GM18909 (cell line): ENCODE data around the gene TMEM132A.

Experiments
- ATAC-seq: cut with Tn5 transposase; IDR thresholded peaks from one replicate; pipeline ENCODE4 v1.9.1; 2021; ENCODE audit warnings: mild to moderate bottlenecking; ENCODE audit not compliant: unreplicated experiment, poor library complexity

TMEM132A gene

DNA sequence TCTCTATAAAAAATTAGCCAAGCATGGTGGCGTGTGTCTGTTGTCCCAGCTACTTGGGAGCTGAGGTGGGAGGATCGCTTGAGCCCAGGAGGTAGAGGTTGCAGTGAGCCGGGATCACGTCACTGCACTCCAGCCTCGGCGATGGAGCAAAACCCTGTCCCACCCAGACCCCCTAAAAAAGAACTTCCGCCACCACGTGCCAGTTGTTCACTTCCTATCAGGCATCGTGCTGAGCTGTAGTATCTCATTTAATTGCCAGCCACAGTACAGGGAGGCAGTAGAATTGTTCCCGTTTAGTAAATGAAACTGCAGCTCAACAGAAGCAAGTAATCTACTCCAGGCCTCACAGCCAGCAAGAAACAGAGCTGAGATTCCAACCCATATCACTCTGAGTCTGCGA, 3.0 kb upstream of the TMEM132A start:
- no peak for ATAC-seq

DNA sequence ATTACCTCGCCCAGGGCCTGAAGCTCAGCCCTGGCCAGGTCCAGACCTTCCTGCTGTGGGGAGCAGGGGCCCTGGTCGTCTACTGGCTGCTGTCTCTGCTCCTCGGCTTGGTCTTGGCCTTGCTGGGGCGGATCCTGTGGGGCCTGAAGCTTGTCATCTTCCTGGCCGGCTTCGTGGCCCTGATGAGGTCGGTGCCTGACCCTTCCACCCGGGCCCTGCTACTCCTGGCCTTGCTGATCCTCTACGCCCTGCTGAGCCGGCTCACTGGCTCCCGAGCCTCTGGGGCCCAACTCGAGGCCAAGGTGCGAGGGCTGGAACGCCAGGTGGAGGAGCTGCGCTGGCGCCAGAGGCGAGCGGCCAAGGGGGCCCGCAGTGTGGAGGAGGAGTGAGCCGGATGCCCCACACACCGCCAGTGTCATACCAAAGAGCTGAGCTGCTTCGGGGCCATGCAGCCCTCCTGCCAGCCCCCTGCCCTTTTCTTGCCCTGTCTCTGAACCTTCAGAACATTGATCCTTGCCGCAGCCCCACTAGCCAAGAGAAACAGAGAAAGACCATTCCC, 2.4 kb upstream of the TMEM132A start:
- ATAC-seq: no peak

DNA sequence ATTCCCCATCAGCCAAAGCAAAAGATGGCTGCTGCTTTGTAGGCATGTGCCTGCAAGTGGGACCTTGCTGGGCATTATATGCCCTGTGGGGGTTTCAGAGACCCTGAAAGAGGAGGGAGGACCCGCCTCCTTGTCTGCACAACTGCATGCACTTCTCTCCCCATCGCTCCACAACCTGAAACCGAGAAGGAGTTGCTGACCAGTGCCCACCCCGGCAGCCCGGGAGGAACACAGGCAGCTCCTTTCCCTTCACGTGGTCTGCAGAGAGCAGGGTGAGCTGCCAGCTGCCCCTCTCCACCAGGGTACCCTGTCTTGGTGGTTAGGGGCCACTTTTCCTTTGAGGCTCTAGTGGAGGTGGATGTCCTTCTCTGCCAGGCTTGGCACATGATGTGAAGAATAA, 1.4 kb upstream of the TMEM132A start:
- ATAC-seq: no peak

- no peak for ATAC-seq
Observed at GRCh38 chr11:60923326-60923725, 934 bp upstream of the TMEM132A start.

- ATAC-seq: no peak
Observed at GRCh38 chr11:60923800-60924109, 505 bp upstream of the TMEM132A start.

GRCh38 chr11:60924906-60925853, 920 bp downstream of the TMEM132A start:
- ATAC-seq: no peak

DNA sequence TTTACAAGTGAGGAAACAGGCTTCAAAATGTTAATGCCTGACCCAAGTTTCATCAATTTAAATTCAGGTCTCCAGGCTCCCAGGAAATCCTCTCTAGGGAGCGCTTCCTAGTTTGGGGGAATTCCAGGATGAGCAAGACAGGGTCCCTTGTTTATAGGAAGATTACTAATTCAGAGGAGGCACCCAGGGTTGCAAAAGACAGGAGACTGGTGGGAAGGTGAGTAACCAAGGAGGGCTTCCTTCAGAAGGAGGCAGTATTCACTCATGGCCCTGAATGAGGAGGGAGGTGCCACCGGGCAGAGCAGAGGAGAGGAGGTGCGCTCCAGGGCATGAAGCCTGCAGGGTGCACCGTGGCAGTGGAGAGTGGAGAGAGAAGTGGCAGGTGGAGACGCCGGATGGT, 1.6 kb downstream of the TMEM132A start:
- no peak for ATAC-seq

- ATAC-seq: no peak
Observed at GRCh38 chr11:60926500-60926899, 2.2 kb downstream of the TMEM132A start.

GRCh38 chr11:60927061-60927592, 2.9 kb downstream of the TMEM132A start:
- no peak for ATAC-seq

DNA sequence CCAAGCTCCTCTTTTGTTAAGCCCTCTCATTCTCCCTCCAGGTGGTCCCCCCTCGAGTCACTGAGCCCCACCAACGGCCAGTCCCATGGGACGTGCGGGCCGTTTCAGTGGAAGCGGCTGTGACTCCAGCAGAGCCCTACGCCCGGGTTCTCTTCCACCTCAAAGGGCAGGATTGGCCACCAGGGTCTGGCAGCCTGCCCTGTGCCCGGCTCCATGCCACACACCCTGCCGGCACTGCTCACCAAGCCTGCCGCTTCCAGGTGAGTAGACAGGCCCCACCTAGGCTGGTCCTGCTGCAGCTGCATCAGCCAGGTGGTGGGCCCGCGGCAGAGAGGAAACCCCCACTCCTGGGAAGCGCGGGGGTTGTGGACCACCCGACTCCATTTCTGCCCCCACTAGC, 3.3 kb downstream of the TMEM132A start:
- no peak for ATAC-seq

DNA sequence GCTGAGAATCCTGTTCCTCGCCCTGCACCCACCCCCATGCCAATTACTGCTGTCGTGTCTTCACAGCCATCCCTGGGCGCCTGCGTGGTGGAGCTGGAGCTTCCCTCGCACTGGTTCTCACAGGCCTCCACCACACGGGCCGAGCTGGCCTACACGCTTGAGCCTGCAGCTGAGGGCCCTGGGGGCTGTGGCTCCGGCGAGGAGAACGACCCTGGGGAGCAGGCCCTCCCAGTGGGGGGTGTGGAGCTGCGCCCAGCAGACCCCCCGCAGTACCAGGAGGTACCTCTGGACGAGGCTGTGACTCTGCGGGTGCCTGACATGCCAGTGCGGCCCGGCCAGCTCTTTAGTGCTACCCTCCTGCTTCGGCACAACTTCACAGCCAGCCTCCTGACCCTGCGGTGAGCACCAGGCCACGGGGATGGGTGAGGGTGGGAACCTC, 4.3 kb downstream of the TMEM132A start:
- ATAC-seq: no peak

DNA sequence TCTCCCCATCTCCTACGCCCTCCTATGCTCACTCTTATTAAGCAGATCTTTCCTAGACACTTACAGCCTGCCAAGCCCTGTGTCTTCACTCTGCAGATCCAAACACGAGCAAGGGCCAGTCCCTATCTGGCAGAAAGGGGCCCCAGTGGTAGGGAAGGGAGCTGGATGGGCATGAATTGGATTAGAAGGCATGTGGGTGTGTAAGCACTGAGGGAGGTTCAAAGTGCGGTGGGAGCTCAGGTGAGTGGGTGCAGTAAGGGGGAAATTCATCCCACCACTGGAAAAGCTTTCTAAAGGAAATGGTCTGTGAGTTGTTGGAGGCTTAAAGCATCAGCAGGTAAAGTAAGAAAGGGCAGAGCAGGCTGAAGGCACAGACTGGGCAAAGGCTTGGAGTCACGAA, 5.5 kb downstream of the TMEM132A start:
- no peak for ATAC-seq

- no peak for ATAC-seq
Observed at GRCh38 chr11:60930394-60930793, 6.1 kb downstream of the TMEM132A start.

- no peak for ATAC-seq
Observed at GRCh38 chr11:60931917-60932316, 7.7 kb downstream of the TMEM132A start.

- ATAC-seq: no peak
Observed at GRCh38 chr11:60932605-60933356, 8.5 kb downstream of the TMEM132A start.

- no peak for ATAC-seq
Observed at GRCh38 chr11:60933416-60934123, 9.3 kb downstream of the TMEM132A start.

DNA sequence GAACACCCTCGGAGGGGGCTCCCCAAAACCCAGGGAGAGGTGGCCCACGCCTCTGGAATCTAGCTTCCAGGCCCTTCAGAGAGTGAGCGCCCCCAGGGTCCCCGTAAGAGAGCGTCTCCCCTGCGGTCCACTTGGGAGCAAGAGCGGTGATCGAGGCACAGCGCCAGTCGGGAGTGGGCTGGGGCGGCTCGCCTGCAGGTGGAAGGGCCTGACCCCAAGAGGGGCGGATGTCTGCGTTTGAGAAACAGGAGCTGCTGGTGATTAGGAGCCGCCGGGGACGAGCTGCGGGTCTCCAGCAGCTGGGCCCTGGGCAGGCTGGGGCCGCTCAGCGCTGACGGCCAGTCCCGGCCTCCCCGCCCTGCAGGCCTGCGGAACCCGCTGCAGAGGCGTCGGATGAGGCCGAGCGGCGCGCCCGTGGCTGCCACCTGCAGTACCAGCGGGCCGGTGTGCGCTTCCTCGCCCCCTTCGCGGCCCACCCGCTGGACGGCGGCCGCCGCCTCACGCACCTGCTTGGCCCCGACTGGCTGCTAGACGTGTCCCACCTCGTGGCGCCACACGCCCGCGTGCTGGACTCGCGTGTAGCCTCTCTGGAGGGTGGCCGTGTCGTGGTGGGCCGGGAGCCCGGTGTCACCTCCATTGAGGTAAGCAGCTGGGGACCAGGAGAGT, 10.0 kb downstream of the TMEM132A start:
- no peak for ATAC-seq

DNA sequence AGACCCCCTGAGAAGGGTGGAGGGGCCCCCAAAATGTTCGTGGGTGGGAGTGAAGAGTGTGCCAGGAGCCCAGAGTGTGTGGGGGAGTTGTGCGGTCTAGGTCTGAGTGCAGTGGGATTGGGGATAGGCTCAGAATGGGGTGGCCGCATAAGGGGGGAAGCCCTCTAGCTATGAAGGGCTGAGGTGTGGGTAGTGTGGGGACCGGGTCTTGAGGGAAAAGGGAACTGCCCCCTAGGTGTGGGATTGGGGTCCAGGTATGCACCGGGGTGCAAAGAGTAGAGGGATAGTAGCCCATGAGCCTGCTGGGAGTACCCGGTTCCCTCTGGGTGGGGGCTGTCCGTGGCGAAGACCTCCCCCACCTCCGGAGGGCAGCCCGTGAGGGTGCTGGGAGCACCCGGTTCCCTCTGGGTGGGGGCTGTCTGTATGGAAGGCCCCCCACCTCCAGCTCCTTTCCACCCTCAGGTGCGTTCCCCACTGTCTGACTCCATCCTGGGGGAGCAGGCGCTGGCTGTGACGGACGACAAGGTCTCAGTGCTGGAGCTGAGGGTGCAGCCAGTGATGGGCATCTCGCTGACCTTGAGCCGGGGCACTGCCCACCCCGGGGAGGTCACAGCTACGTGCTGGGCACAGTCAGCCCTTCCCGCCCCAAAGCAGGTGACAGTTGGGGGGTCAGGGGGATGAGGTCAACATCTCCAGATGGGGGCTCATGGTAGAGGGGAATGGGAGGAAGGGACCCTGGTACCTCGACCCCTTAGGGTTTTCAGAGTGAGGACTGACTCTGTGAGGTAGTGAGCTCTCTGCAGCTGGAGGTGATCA, 10.7 kb downstream of the TMEM132A start:
- no peak for ATAC-seq
